ENCODE data around the gene CHST8.
"Not testable (repeated sequence)": the region's sequence is repeated elsewhere in the genome, so short reads cannot be mapped to it uniquely, and the experiment has no call there.

The CHST8 gene

GRCh38 chr19:33691736-33692135 lies 70.0 kb downstream of the CHST8 start:
- DNase-seq: no peak

DNA sequence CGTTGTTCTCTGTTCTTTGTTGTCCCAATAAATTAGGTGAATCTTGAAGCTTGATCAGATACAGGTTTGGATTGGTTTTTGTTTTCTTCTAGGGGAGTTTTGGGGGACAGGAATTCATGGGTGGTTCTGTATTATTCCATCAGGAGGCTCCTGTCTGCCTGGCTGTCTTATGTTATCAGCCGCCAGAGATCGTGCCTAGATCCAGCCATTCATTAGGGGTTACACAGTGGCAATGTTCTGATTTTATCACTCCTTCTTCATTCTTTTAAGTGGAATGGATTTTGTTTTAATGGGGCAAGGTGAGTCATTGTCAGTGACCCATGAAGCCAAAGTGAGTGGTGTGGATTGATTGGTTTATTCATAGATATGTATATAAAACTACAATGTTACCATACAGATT lies 71.9 kb downstream of the CHST8 start:
- DNase-seq: no peak

DNA sequence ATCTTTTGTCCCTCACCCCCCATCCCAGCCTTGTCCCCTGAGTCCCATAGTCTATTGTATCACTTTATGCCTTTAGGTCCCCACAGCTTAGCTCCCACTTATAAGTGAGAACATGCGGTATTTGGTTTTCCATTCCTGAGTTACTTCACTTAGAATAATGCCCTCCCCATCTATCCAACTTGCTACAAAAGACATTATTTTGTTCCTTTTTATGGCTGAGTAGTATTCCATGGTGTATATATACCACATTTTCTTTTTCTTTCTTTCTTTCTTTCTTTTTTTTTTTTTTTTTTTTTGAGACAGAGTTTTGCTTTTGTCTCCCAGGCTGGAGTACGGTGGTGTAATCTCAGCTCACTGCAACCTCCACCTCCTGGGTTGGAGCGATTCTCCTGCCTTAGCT lies 73.8 kb downstream of the CHST8 start:
- not testable (repeated sequence) for DNase-seq

- no peak for DNase-seq
Observed at GRCh38 chr19:33697766-33698165, 76.0 kb downstream of the CHST8 start.

DNA sequence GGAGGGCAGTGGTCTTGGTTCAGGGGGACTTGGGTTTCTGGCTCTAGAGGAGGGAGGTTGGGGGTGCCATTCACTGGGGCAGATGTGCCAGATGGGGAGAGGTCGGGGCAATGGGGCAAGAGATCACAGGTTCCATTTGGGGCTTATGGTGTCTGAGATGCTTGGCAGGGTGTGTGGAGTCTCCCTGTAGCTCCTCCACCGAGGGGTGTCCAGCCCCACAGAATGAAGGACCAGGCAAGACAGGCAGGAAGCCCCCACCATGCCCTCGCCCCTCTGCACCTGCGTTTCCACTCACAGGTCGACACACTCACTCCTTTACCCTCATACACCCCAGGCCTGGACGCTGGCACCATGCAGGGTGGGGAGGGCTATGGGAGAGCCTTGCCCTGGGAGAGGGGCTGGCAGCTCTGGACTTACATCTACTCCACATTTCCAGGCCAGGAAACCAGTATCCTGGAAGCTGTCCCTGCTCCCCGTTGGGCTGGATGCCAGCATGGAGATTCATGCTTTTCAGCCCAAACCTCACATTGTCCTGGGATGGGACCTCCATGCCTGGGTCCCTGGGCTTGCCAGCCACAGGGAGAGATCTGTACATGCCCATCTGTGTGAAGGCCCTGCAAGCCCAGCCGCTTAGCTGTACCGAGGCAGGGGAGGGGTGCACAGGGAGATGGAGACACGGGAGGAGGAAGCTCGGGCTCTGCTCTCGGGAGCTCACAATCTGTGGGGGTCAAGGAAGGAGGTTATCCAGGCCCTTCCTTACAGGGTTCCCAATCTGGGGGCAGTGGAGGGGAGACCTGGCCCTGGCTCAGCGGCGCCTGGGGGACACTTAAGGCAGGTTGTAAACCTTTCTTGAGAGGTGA lies 77.1 kb downstream of the CHST8 start:
- no peak for DNase-seq

DNA sequence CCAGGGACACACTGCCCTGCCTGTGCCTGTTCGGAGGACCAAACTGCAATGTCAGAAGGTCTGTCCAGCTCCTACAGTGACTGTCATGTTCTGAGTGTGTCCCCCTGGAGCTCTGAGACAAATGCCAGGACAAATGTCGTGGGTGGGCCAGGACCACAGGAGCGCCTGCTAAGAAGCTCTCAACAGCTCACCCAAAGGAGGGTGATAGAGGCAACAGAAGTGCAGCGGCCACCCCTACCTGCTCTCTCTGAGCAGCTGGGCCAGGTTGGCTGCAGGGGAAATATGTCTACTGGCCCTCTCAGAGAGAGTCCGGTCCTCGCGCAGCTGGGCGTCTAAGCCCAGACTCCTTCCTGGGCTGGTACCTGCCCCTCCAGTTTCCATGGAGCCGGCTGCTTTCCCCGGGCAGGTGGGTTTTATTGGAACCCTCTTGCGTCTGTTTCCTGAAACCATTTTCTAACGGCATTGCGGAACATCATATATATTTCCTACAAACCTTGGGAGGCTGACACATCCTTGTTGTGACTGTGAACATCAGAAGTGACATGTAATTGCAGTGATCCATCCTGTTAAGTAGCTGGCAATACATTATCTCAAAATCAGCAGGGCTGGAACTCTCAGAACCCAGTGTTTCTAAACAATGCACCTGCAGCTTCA lies 78.1 kb downstream of the CHST8 start:
- DNase-seq: no peak

GRCh38 chr19:33700408-33701013 lies 78.8 kb downstream of the CHST8 start:
- DNase-seq: no peak

DNA sequence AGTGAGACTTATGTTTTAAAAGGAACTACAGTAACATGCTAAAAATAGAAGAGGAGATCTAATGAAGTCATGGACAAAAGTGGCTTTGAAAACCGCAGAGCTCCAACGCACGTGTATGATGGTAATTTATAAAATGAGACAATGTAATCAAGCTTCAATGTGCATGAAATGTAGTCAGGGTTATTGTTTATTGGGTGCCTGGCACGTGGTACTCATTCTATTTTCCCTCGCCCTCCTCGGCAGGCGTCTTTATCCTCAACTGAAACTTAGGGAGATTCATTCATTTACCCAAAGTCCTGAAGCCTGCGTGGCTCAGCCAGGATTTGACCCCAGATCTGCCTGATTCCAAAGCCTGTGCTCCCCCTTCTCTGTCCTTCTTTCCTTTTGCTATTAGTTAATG lies 79.8 kb downstream of the CHST8 start:
- DNase-seq: no peak

DNA sequence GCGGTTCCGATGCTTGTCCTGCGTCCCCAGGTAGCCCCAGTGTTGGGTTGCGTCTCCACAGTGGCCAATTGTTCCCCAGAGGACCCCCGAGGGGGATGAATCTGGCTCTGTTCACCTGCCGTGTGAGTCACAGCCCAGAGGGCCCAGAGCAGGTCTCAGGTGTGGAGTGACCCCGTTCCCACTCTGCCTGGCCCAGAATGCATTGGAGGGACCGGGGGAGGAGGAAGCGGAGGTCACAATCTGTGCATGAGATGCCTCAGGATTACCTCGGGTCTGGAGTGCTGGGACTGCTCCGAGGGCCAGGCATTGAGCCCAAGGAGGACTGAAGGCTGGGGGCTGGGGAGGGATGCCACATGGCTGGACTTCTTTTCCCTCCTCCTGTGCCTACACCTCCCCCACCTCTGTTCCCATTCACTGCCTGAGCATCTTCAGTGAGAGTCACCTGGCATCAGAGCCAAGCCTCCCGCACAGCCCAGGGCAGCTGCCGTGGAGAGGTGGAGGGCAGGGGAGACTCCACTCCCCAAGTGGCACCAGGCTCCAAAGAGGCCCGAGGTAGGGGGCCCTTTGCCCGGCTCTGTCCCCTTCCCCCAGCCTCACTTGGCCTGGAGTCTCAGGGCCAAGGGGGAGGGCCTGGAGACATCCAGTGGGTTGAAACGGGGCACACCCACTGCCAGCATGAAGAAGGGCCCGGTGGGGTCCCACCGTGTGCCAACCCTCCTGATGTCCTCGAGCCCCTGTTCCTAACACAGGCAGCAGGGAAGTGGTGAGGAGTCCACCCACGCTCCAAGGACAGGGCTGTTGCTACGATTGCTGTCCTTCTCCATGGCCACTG lies 81.1 kb downstream of the CHST8 start:
- DNase-seq: no peak

- DNase-seq: no peak
Observed at GRCh38 chr19:33703438-33703750, 81.6 kb downstream of the CHST8 start.

GRCh38 chr19:33703821-33704220 lies 82.1 kb downstream of the CHST8 start:
- DNase-seq: no peak

DNA sequence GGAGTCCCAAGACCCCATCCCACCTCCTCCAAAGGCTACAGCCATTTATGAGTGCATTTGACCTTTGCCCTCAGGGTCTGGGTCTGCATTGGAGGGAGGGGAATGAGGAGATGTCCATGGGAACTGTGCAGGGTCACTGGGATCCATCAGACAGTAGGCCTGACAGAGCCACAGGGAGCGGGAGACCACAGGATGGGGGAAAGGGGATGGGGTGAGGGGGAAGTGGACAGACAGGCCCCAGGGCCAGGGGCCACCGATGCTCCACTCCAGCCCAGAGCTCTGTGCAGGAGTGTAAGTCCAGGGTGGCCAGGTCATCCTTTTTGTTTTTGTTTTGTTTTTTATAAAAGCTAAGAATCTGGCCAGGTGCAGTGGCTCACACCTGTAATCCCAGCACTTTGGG lies 82.5 kb downstream of the CHST8 start:
- DNase-seq: no peak

DNA sequence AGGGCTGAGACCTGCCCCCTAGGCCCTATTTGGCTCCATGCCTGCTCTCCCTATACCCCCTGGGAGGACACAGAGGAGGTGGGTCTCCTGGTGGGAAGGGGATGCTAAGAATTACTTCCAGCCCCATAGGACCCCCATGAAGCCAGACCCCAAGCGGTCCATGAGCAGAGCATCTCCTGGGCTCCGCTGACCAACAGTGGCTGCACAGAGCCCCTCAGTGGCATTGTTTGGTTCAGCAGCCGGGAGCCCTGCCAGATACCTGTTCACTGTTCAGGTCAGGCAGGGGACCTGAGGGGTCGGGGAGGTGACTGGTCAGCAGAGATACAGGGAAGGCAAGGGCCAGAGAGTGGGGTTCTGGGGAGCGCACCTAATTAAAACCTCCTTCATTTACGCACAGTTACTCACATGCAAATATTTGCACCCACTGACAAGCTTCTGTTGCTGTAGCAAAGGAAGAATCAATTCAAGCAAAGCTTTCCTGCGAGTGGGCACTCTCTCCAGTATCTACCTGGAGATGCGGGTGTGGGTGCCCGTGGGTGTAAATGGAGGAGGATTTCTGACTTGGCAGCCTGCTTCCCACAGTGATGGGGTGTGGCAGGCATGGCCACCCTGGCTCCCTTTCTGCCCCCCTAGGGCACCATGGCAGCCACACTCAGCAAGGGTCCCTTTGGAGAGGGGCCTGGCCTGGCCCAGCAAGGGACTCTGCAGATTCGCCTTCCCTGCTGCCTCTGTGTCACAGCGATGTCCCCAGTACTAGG lies 83.5 kb downstream of the CHST8 start:
- DNase-seq: no peak

- no peak for DNase-seq
Observed at GRCh38 chr19:33705860-33706259, 84.1 kb downstream of the CHST8 start.

- DNase-seq: no peak
Observed at GRCh38 chr19:33706631-33707030, 84.9 kb downstream of the CHST8 start.

- no peak for DNase-seq
Observed at GRCh38 chr19:33712268-33712667, 90.5 kb downstream of the CHST8 start.

DNA sequence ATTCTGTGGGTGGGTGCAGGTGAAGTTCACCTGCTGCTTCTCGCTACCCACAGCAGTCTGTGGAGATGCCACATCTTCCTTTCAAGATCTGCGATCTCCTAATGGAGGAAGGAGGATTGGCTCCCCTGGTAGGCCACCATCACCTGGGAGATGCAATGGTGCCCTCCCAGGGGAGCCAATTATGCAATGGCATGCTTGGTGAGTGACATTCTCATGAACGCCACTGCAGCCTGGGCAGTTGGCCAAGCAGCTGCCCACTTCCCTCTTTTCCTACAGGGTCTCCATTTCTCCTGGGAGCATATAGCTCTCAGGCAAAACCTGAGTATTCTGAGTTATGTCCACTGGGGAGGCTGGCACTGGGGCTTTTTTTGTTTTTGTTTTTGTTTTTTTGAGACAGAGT lies 91.4 kb downstream of the CHST8 start:
- DNase-seq: no peak

GRCh38 chr19:33714149-33714548 lies 92.4 kb downstream of the CHST8 start:
- no peak for DNase-seq

DNA sequence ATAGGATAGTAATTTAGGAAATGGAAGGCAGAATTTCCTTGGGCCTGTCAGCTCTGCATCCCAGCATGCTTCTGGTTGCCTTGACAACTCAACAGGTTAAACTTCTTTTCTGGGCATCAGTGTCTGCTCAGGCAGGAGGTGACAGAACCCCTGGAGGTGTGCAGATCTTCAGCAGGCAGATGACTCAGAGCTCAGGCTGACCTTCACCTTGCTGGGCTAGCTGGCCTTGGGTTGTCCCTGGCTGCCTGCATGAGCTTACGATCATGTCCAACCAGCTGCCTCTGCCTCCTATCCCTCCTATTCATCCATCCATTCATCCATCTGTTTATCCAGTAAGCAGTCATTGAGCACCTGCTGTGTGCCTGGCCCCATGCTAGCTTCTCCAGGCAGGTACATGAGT lies 93.7 kb downstream of the CHST8 start:
- DNase-seq: no peak

- DNase-seq: no peak
Observed at GRCh38 chr19:33717878-33718277, 96.1 kb downstream of the CHST8 start.

GRCh38 chr19:33718651-33719254 lies 97.0 kb downstream of the CHST8 start:
- no peak for DNase-seq
